Ectodermal cell (in vitro differentiated cells): ENCODE measurements around the gene NUCKS1.

Source experiments
- H3K27ac ChIP-seq: 2 replicates; pipeline ENCODE4 v1.7.0; 2013; ENCODE audit warnings: mild to moderate bottlenecking, low read depth, low read length; ENCODE audit not compliant: insufficient read depth, poor library complexity, severe bottlenecking
- H3K27me3 ChIP-seq: 2 replicates; pipeline ENCODE4 v1.7.0; 2013; ENCODE audit warnings: mild to moderate bottlenecking, low read length; ENCODE audit not compliant: insufficient read depth, control insufficient read depth, poor library complexity, severe bottlenecking
- H3K36me3 ChIP-seq: one replicate; pipeline ENCODE4 v1.7.0; 2013; ENCODE audit warnings: low read length; ENCODE audit not compliant: control insufficient read depth, insufficient read depth
- H3K4me1 ChIP-seq: one replicate; pipeline ENCODE4 v1.7.0; 2013; ENCODE audit warnings: low read length; ENCODE audit not compliant: control insufficient read depth, insufficient read depth
- H3K4me3 ChIP-seq: 2 replicates; pipeline ENCODE4 v1.7.0; 2013; ENCODE audit warnings: low read depth, low read length, control low read depth; ENCODE audit not compliant: insufficient read depth
- H3K9me3 ChIP-seq: 2 replicates; pipeline ENCODE4 v1.7.0; 2013; ENCODE audit warnings: mild to moderate bottlenecking, low read length, moderate library complexity; ENCODE audit not compliant: control insufficient read depth
- WGBS, 2 experiments: methylation state at CpG; one replicate each; pipeline ENCODE4 v1.1.7; 2013; ENCODE audit warnings: missing lambda C conversion rate in 2 of 2; 5-methylcytosine and 5-hydroxymethylcytosine counted together

The NUCKS1 gene

DNA sequence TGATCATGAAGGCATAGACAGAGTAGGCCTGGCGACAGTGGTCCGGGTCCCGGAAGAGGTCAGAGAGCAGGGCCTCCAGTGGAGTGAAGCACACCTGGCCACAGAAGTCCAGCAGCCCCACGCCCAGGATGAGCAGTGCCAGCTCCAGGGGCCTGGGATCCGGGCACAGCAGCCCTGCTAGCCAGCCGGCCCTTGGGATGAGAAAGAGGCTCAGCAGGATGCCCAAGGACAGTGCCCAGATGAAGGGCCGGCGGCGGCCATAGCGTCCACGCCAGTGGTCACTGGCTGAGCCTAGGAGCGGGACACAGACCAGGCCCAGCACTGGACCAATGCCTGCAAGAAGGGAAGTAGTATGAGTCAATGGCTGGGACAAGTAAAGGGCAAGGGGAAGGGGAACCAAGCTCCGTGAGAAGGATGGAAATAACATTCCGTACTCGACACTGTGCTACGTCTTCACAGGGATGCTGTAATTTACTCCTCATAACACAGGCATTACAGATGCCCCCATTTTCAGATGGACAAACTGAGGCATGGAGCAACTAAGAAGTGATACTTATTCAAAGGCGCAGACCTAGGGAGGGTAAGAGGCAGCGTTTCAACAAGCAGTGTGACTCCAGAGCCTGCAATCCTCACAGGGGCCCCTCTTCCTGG lies 86.6 kb downstream of the NUCKS1 start:
- H3K27me3 ChIP-seq: no peaks in the 10 kb centered on the region
- peaks cover 3% of the 10 kb centered on the region for H3K36me3 ChIP-seq
- no peaks in the 10 kb centered on the region for H3K9me3 ChIP-seq
- H3K27ac ChIP-seq: no peak overlapping the region
- WGBS, 2 experiments: 95% methylated on average over 18 of the region's 18 CpGs
- H3K4me3 ChIP-seq: no peak overlapping the region
- peaks cover 52% of the 10 kb centered on the region for H3K4me1 ChIP-seq
